ENCODE data around the gene CTSC.
"Not testable (repeated sequence)": the region's sequence is repeated elsewhere in the genome, so short reads cannot be mapped to it uniquely, and the experiment has no call there.

Gene CTSC

DNA sequence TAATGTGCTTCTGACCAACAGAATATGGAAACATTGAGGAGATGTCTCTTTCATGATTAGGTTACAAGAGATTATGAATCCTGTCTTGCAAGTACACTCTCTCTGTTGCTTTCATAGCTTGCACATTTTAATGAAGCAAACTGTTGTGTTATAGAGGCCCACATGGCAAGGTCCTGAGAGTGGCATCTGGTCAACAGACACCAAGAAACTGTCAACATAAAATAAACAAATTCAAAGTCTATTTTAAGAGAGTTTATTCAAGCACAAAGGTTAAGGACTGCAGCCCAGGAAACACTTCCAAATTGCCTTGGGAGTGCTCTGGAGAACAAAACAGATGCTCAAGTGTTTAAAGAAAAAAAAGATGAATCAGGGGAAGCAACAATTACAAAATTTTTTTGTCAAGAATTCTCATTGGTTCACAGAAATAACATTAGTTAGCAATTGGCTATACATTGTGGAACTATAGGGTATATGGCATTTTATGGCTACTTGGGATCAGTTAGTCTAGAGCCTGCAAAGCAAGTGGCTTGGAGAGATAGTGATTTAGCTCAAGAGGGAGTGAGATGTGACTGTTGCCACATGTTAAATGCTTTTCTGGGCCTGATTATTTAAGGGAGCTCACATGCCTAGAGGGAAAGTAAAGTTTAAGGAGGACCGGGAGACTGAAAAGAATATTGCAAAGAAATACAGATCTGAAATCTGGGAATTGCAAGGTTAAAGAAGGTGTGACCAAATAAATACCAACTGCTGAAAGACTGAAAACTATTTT is 54.6 kb downstream of the CTSC start:
- DNase-seq (ENCODE audit: low read depth in 2 of 2), result no peak

DNA sequence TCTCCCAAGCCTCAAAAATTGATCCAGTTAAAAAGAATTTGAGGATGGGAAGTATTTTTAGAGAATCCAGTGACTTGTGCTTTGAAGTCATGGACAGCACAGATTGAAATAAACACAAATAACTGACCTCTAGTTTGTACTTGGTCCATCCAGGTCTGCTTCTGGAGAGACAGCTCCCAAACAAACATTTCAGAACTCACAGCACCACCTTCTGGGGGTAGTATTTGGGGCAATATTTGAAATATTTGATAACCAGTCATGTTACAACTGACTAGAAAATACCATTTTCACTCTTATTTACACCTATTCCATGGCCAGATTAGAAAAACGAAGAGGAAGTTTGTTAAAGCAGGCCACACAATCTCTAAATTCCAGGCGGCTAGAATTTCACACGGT is 56.2 kb downstream of the CTSC start:
- no peak for DNase-seq (ENCODE audit: low read depth in 2 of 2)

DNA sequence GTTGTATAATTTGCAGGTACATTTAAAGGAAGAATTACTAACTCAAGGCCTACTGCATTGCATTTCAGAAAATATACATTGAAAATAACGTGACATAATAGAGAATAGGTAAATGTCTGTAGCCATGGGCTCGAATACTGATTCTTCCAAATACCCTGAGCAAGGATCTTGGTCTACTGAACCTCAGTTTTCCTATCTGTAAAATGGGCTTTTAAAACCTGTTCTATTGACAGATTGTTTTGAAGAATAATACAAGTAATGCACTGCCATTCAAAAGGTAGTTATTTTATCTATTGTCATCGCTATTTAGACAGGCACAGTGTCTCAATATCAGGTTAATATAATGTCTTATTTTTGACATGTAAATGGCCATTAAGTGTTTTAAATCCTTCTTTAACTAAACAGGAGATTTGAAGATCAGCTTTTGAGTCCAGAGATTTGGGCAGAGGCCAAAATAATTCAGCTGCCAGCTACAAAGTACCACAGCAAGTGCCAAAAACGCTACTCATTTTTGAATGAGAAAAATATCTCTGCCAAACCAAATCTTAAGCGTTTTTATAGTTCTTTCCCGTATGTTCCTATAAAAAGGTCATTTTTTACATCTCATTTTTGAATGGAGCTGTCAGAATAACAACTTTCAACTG is 56.7 kb downstream of the CTSC start:
- DNase-seq (ENCODE audit: low read depth in 2 of 2), result no peak

DNA sequence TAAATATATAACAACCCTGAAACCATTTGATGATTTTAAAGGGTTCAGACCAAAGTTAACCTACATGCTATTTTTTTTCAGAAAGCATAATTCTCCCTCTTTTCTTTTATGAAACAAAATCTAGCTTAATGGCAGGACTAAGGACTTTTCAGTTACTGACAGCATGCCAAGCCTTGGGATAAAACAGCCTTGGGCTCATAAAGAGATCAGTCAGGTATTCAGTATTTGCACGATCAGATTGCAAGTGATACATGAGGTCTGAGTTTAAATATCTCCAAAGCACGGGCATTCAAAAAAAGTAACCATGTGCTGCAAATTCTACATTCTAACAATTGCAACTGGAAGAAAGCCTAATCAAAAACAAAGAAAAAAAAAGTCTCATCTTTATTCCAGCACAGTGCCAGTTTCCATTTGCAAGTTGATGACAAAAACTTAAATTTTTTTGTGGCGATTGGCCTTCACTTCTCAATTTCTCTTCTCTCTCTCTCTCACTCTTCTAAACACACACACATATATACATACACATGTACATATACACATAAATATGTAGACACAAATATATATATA is 60.1 kb downstream of the CTSC start:
- DNase-seq (ENCODE audit: low read depth in 2 of 2), result no peak

DNA sequence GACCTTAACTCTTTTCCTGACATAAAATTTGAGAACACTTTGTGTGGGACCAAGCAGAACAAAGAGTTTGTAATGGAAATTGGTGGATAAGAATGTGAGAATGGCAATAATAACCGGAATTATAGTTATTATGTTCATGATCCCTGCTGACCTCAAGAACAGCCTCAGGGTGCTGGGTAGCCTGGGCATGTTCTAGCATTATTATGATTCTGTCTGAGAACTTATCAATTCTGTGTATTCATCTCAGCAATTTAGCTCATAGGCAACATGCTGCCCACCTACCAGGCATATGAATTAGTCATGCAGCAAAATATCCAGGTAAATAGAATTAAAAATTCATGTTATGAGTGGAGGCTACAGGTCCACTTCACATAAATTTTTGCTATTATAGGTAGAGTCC is 61.9 kb downstream of the CTSC start:
- no peak for DNase-seq (ENCODE audit: low read depth in 2 of 2)

DNA sequence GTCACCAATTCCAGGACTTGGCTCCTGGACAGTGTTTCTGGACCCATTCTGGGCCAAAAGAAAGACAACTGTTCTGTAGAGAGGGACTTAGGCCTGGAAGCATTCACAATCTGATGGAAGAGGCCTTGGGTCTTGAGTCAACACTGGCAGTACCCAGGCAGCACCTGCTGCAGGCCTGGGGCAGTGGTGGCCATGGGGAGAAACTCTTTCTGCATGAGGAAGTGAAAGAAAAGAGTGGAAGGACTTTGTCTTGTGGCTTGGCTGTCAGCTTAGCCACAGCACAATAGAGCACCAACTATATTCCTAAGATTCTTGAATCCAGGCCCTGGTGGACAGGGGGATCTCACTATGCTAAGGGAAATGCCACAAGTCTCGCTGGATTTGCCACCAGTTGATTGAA is 70.6 kb downstream of the CTSC start:
- no peak for DNase-seq (ENCODE audit: low read depth in 2 of 2)

DNA sequence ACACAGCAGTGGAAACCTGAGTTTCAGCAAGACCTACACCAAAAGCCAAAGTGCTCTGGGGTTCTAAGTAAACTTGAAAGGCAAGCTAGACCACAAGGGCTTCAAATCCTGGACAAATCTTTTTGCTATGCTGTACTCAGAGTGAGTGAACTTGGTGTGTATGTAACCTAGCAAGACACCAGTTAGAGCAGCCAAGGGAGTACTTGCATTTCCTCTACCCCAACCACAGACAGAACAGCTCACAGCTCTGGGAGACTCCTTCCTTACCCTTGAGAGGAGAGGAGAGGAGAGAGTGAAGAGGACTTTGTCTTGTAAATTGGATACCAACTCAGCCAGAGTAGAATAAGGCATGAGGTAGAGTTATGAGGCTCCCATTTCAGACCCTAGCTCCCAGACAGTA is 71.4 kb downstream of the CTSC start:
- no peak for DNase-seq (ENCODE audit: low read depth in 2 of 2)

DNA sequence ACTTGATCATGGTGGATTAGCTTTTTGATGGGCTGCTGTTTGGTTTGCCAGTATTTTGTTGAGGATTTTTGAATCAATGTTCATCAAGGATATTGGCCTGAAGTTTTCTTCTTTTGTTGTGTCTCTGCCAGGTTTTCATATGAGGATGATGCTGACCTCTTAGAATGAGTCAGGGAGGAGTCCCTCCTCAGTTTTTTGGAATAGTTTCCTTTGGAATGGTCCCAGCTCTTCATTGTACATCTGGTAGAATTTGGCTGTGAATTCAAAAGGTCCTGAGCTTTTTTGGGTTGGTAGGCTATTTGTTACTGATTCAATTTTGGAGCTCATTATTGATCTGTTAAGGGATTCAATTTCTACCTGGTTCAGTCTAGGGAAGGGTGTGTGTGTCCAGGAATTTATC is 78.1 kb downstream of the CTSC start:
- no peak for DNase-seq (ENCODE audit: low read depth in 2 of 2)

DNA sequence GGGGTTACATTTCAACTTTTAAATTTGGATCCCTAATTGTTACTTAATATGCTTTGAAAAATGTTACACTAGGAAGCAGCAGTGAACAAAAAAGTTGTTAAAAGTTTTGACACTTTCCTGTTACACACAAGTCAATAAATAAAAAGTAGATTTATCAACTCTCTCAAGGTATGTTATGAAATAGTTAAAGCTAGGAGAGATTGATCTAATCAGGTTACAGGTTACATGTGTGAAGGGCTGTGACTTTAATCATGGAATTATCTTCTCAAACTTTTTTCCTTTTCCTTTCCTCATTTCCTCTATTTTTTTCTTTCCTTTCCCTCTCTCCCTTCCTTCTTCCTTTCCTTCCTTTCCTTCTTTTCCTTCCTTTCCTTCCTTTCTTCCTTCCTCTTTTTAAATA is 85.3 kb downstream of the CTSC start:
- DNase-seq (ENCODE audit: low read depth in 2 of 2), result no peak

DNA sequence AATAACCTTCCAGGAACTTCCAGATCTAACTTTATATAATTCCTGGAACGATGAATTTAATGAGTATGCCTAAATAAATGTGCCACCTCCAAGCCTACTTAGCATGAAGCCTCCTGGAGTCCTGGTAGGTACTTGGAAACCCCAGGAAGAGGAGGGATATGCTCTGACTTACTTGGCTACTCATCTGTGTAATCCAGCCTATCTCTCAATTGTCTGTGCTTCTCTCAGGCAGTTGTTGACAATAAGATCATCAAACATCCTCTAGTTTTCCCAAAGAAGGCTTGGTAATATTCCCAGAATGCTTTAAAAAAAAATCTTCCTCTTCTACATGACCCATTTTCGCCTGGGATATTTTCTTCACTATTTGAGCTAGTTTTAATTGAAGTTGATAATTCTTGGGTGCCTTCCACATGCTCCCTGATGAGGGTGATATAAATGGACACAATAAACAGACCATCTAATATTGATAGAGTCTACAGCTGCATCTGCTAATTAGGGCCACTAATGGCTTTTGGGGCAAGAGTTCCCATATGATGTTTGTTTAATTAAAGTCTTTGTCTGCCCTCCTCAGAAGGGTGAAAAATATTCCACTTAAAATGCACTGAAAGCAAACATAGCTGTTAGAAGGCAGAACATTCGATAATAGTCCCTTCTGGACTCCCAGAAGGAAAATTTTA is 86.8 kb downstream of the CTSC start:
- no peak for DNase-seq (ENCODE audit: low read depth in 2 of 2)

DNA sequence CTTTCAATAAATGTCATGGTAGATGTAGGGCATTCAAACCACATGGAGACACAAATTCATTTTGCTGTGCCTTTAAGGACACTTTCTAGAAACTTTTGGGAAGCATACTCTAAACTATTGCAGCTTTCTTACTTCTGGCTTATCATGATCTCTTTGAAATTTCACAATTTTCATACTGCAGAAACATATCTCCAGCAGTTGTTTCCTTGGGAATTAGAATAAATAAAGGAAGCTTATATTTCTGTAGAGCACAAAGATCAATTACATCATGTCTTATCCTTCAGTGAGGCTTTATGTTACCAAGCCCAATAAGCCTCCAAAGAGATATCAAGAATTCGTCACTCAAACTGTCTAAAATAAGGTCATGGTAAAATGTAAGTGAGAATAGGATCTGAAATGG is 87.8 kb downstream of the CTSC start:
- no peak for DNase-seq (ENCODE audit: low read depth in 2 of 2)

DNA sequence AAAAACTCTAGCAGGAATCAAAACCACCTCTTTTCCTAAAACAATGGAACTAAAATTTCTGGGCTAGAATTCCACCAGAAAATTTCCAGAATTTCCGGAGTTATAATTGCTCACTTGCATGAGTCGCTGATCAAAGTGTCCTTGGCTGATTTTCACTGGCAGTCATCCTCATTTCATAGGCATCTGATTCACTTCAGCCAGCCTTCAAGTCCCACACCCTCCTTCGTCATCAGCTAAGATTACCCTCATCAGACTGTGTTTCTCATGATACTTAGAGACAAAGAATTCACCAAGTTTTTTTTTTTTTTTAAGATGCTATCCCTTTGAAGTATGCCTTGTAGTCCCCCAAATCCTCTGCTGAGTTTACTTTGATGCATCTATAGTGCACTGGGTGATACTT is 90.8 kb downstream of the CTSC start:
- DNase-seq (ENCODE audit: low read depth in 2 of 2), result peak; percentile 48 to 55

DNA sequence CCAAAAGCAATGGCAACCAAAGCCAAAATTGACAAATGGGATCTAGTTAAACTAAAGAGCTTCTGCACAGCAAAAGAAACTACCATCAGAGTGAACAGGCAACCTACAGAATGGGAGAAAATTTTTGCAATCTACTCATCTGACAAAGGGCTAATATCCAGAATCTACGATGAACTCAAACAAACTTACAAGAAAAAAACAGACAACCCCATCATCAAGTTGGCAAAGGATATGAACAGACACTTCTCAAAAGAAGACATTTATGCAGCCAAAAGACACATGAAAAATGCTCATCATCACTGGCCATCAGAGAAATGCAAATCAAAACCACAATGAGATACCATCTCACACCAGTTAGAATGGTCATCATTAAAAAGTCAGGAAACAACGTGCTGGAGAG is 92.0 kb downstream of the CTSC start:
- DNase-seq (ENCODE audit: low read depth in 2 of 2), result not testable (repeated sequence)

All from fibroblast of skin of left quadriceps (primary cell).